Type B pancreatic cell (in vitro differentiated cells): ENCODE results near the gene FAT3. TPM values are rescaled to one million over a fixed set of nuclear protein-coding genes. Genes with fewer than 3 reads are reported as not detected.

Experiments used
- DNase-seq: peaks from one replicate; pipeline ENCODE4 v3.0.0; 2021; ENCODE audit warnings: mixed read lengths; ENCODE audit not compliant: unreplicated experiment; ENCODE audit errors: extremely low spot score
- H3K27ac Mint-ChIP-seq: 2 replicates; pipeline ENCODE4 v1.8.0; 2021; ENCODE audit warnings: mild to moderate bottlenecking, mixed read lengths
- H3K27me3 Mint-ChIP-seq: 2 replicates; pipeline ENCODE4 v1.8.0; 2021; ENCODE audit warnings: mixed read lengths
- H3K36me3 Mint-ChIP-seq: 2 replicates; pipeline ENCODE4 v1.8.0; 2021; ENCODE audit warnings: mixed read lengths
- H3K4me1 Mint-ChIP-seq: one replicate; pipeline ENCODE4 v1.8.0; 2021; ENCODE audit warnings: mixed read lengths; ENCODE audit not compliant: unreplicated experiment
- H3K4me3 Mint-ChIP-seq: 2 replicates; pipeline ENCODE4 v1.8.0; 2021; ENCODE audit warnings: mild to moderate bottlenecking, mixed read lengths
- H3K9me3 Mint-ChIP-seq: 2 replicates; pipeline ENCODE4 v1.8.0; 2021; ENCODE audit warnings: mixed read lengths
- CTCF ChIP-seq: fragments of 200-600 bp; sonication (generic); conservative IDR thresholded peaks from 2 replicates; pipeline ENCODE4 v1.5.0; 2021; ENCODE audit warnings: antibody characterized with exemption, mild to moderate bottlenecking
- total RNA-seq: library from RNA; stranded (reverse); gene quantifications from 2 replicates; pipeline ENCODE4 v1.2.1, GENCODE V29; 2021; ENCODE audit warnings: low replicate concordance

The FAT3 gene
- total RNA-seq, 1 donor from 2014 or later: 70.0 TPM

DNA sequence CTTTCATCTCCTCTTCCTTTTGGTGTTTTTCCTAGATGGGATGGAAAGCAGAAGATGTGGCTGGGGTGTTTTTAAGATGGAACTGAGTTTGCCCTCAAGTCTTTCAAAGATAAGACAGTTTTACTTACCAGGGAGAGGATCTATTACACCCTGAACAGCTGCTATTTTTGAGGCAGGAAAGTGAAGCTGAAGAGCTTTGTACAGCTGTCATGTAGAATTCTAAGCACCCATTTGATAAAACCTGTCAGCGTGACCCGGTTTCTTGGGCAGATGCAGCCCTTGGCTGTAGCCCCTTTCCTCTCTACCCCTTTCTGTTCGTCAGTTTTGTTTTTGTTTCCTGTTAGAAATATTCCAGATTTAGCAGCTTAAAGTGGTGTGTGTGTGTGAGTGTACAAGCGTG, 35.2 kb downstream of the FAT3 start:
- Mint-ChIP-seq H3K36me3 (peaks cover 8% of the 10 kb centered on the region), H3K4me3 (no peak overlapping the region), H3K27me3 (no peaks in the 10 kb centered on the region), H3K27ac (no peak overlapping the region), H3K9me3 (peaks cover 3% of the 10 kb centered on the region), H3K4me1 (peaks cover 19% of the 10 kb centered on the region)
- no peak for DNase-seq
- no peak for TF ChIP-seq CTCF

DNA sequence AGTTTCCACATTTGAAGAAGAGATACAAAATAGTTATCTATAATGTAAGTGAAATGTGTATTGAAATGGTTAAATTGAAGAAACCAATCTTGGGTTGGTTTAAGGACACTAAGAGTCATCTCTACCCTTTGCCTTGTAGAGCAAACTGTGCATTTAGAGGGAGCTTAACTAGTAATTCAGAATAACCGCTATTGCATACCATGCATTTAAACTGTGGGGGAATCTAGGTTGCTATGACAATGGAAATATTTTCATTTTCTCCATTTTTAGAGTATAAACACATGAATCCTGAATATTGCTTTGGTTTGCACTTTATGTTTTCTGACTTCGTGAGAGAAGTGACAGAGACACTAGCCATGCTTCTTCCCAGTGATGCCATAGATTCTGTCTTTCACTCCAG, 39.7 kb downstream of the FAT3 start:
- peaks cover 34% of the 10 kb centered on the region for H3K4me1 Mint-ChIP-seq
- H3K4me3 Mint-ChIP-seq: no peak overlapping the region

GRCh38 chr11:92266806-92267205, 42.2 kb downstream of the FAT3 start:
- no peak overlapping the region for H3K4me3 Mint-ChIP-seq
- peaks cover 31% of the 10 kb centered on the region for H3K4me1 Mint-ChIP-seq
- no peak for TF ChIP-seq CTCF
- no peak overlapping the region for H3K27ac Mint-ChIP-seq
- H3K9me3 Mint-ChIP-seq: no peaks in the 10 kb centered on the region
- peaks cover 8% of the 10 kb centered on the region for H3K36me3 Mint-ChIP-seq
- no peak for DNase-seq
- H3K27me3 Mint-ChIP-seq: no peaks in the 10 kb centered on the region

More for the DNA sequence above, 39.7 kb downstream of the FAT3 start:
- Mint-ChIP-seq H3K36me3 (peaks cover 8% of the 10 kb centered on the region), H3K9me3 (no peaks in the 10 kb centered on the region), H3K27ac (no peak overlapping the region), H3K27me3 (no peaks in the 10 kb centered on the region)
- no peak for DNase-seq
- no peak for TF ChIP-seq CTCF

- Mint-ChIP-seq H3K36me3 (peaks cover 4% of the 10 kb centered on the region), H3K9me3 (no peaks in the 10 kb centered on the region), H3K27ac (no peak overlapping the region), H3K4me3 (no peak overlapping the region), H3K27me3 (no peaks in the 10 kb centered on the region), H3K4me1 (peaks cover 32% of the 10 kb centered on the region)
- DNase-seq: no peak
- TF ChIP-seq CTCF: no peak
These were observed 42.7 kb downstream of the FAT3 start for GRCh38 chr11:92267278-92267677.

GRCh38 chr11:92267968-92268367, 43.4 kb downstream of the FAT3 start:
- peaks cover 4% of the 10 kb centered on the region for H3K36me3 Mint-ChIP-seq
- no peaks in the 10 kb centered on the region for H3K27me3 Mint-ChIP-seq
- peak overlapping the region; percentile 5 for H3K27ac Mint-ChIP-seq
- H3K9me3 Mint-ChIP-seq: no peaks in the 10 kb centered on the region
- no peak overlapping the region for H3K4me3 Mint-ChIP-seq
- H3K4me1 Mint-ChIP-seq: peaks cover 33% of the 10 kb centered on the region
- no peak for TF ChIP-seq CTCF
- DNase-seq: no peak

- Mint-ChIP-seq H3K4me1 (peaks cover 39% of the 10 kb centered on the region), H3K4me3 (no peak overlapping the region), H3K9me3 (no peaks in the 10 kb centered on the region), H3K27me3 (no peaks in the 10 kb centered on the region), H3K27ac (peak overlapping the region; percentile 71), H3K36me3 (peaks cover 4% of the 10 kb centered on the region)
- TF ChIP-seq CTCF: no peak
- DNase-seq: no peak
These were observed 43.9 kb downstream of the FAT3 start for GRCh38 chr11:92268546-92268945.
